Choroid plexus epithelial cell (primary cell): Measurements from ENCODE around the gene KRTAP15-1.

Source experiments
- DNase-seq: peaks from one replicate; pipeline ENCODE4 v3.0.0-alpha.2; 2010; ENCODE audit warnings: low read depth
- H3K4me3 ChIP-seq: 2 replicates; pipeline ENCODE4 v1.5.1; 2011; ENCODE audit warnings: low read depth, mild to moderate bottlenecking, control low read depth, low read length, moderate library complexity
- CTCF ChIP-seq: conservative IDR thresholded peaks from 2 replicates; pipeline ENCODE4 v1.5.1; 2011; ENCODE audit warnings: low read depth, mild to moderate bottlenecking, control low read depth, inconsistent platforms, low read length, moderate library complexity

Gene KRTAP15-1

GRCh38 chr21:30426731-30427130 is 13.3 kb upstream of the KRTAP15-1 start:
- no peak for TF ChIP-seq CTCF
- no peak overlapping the region for H3K4me3 ChIP-seq
- DNase-seq, result no peak

- DNase-seq, result no peak
- no peak for TF ChIP-seq CTCF
- H3K4me3 ChIP-seq, result no peak within 1 kb of the TSS
Observed at GRCh38 chr21:30430170-30430655, 9.9 kb upstream of the KRTAP15-1 start, which contains the start of gene KRTAP13-4. KRTAP13-4 (plus strand) TSS chr21:30430220; CDS start chr21:30430276, 56 bp downstream.

- peak; percentile 77 for TF ChIP-seq CTCF
- no peak overlapping the region for H3K4me3 ChIP-seq
- peak; percentile 51 for DNase-seq
Observed at GRCh38 chr21:30434033-30434631, 5.9 kb upstream of the KRTAP15-1 start.

- H3K4me3 ChIP-seq, result no peak overlapping the region
- no peak for DNase-seq
- no peak for TF ChIP-seq CTCF
Observed at GRCh38 chr21:30437010-30437565, 3.0 kb upstream of the KRTAP15-1 start.

- TF ChIP-seq CTCF, result no peak
- no peak for DNase-seq
- no peak overlapping the region for H3K4me3 ChIP-seq
Observed at GRCh38 chr21:30443226-30443625, 3.2 kb downstream of the KRTAP15-1 start.

- TF ChIP-seq CTCF, result no peak
- H3K4me3 ChIP-seq, result no peak overlapping the region
- no peak for DNase-seq
Observed at GRCh38 chr21:30444204-30444603, 4.1 kb downstream of the KRTAP15-1 start.

GRCh38 chr21:30447056-30447455 is 7.0 kb downstream of the KRTAP15-1 start:
- no peak overlapping the region for H3K4me3 ChIP-seq
- no peak for DNase-seq

More at GRCh38 chr21:30447056-30447455, 7.0 kb downstream of the KRTAP15-1 start:
- no peak for TF ChIP-seq CTCF
